SK-N-DZ (cell line): ENCODE measurements around the gene FAM228A. TPM values are rescaled to one million over a fixed set of nuclear protein-coding genes. Genes with fewer than 3 reads are reported as not detected.
"Not testable (repeated sequence)": the region's sequence is repeated elsewhere in the genome, so short reads cannot be mapped to it uniquely, and the experiment has no call there.

Source experiments
- DNase-seq: peaks from one replicate; pipeline ENCODE4 v3.0.0-alpha.2; 2015; ENCODE audit warnings: low spot score
- polyA plus RNA-seq, 2 experiments: library from polyadenylated mRNA; depleted of rRNA; stranded (reverse); fragments of >200 nt; gene quantifications; 2 replicates each; pipeline ENCODE4 v1.2.3, GENCODE V29; 2014

Gene FAM228A
- 0.31 TPM in 1 of 2 replicates, not detected in the other for polyA plus RNA-seq (2014; cell fraction: cytosol; rRNA removed)
- polyA plus RNA-seq (2014; cell fraction: nucleus; rRNA removed), result not detected in 2 replicates

DNA sequence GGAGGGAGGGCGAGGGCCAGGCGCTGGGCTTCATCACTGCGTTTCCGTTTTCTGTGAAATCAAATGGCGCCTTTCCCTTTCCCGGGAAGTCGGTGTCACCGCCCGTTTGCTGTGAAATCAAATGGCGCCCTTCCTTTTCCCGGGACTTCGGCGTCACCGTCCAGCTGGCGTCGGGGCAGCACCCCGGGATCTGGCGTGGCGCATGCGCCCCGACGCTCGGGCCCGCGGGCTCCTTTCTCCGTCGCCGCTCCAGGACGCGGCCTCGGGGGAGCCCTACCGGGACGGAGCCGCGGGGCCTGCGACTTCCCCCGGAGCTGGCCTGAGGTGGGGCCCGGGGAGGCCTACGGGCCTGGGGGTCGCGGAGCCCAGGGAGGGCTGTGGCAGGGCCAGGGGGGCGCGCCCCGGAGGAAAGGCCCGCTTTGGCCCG lies at the start of gene FAM228A:
Gene FAM228A (plus strand): TSS at position 203 of the 427 bp plus-strand sequence. CDS start 428 bp downstream, outside the sequence.
- DNase-seq, result no peak

DNA sequence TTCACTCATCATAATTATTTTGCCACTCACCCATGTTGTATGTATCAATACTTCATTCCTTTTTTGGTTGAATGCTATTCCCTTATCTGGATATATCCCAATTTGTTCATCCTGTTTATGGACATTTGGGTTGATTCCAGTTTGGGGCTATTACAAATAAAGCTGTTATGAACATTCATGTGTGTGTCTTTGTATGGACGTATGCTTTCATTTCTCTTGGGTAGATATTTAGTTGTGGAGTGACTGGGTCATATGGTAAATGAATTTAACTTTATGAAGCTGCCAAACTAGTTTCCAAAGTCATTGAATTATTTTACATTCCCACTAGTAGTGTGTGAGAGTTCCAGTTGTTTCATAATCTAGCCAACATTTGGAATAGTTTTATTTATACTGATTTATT lies 48.9 kb upstream of the FAM228A start:
- DNase-seq, result no peak

DNA sequence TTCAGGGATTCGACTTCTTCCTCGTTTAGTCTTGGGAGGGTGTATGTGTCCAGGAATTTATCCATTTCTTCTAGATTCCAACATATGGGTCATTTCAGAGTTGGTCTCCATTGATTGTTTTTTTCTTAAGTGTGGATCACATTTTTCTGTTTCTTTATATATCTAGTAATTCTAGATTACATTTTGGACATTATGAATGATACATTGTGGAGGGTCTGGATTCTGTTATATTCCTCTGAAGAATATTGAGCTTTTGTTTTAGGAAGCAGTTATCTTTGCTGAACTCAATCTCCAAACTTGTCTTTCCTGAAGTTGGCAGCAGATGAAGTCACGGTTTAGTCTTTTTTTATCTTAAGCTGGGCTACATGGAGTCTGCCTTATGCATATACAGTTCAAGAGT lies 42.3 kb upstream of the FAM228A start:
- DNase-seq, result no peak

DNA sequence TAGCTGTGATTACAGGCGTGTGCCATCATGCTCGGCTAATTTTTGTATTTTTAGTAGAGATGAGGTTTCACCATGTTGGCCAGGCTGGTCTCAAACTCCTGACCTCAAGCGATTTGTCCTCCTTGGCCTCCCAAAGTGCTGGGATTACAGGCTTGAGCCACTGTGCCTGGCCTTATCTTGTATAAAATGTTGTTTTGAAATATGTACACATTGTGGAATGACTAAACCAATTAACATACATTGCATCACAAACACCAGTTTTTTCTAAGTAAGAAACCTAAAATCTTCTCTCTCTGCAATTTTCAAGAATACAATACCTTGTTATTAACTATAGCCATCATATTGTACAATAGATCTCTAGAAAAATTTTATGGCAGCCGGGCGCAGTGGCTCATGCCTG lies 34.5 kb upstream of the FAM228A start:
- not testable (repeated sequence) for DNase-seq

DNA sequence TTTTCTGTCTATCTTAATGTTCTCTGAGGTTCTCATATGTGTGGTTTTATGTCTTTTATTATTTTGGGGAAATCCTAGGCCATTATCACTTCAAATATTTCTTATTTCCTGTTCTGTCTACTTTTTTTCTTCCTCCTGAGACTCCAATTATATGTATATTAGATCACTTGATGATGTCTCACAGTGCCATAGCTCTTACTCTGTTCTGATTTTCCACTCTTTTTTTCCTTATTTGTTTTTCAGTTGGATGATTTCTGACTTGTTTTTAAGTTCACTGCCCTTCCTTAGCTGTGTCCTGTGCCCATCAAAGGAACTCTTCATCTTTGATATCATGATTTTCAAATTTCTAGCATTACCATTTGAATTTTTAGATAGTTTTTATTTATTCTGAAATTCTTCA lies 27.5 kb upstream of the FAM228A start:
- no peak for DNase-seq

DNA sequence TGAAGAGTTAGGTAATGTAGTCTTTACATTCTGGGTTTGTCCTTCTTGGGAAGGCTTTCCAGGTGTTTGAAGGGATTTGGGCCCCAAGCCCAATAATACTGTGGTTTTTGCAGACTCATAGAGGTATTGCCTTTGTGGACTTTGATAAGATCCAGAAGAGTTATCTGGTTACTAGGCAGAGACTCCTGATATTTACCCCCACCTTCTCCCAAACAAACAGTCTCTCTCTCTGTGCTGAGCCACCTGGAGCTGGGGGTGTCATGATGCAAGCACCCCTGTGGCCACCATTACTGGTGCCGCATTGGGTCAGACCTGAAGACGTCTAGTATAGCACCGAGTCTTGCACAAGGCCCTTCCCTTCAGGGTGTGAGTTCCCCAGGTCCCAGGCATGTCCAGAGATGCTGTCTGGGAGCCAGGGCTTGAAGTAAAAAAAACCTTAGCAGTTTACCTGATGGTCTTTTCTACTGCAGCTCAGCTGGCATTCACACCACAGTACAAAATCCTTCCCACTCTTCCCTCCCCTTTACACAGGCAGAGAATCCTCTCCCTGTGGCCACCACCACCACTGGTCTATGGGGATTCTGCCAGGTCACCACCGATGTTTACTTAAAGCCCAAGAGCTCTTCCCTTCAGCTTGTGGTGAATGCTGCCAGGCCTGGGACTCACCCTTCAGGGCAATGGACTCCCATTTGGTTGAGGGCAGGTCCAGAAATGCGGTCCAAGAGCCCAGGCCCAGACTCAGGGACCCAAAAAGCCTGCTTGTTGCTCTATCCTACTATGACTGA lies 22.2 kb upstream of the FAM228A start:
- DNase-seq, result no peak

DNA sequence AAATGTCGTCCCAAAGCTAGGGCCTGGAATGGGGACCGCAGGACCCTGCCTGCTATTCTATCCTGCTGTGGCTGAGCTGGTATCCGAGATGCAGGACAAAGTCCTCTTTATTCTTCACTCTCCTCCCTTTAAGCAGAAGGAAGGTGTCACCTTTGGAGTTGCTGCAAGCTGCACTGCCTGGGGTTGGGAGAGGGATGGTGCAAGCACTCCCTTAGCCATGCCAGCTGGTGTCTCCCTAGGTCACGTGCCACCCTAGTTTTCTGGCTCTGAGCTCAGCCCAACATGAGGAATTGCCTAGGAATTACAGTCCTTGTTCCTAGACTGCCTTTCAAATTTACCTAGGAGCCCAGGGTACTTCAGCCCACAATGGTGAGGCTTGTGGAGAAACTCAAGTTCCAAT lies 21.4 kb upstream of the FAM228A start:
- DNase-seq, result no peak

DNA sequence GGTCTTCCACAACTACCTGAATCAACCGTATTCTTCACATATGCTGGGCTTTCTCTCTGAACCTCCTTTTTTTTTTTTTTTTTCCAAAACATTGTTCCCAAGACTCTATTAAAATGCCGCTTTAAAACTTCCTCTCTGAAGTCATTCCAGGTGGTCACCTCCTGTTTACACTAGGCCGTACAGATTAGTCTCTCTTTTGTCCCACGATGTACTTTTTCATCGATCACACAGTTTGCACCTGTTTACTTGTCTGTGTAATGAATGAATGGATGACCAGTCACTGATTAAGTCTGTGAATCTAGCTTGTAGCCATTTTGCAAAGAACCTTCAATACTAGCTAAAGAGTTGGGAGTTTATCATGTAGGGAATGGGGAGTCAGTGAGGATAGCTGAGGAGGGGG lies 16.7 kb upstream of the FAM228A start:
- no peak for DNase-seq

DNA sequence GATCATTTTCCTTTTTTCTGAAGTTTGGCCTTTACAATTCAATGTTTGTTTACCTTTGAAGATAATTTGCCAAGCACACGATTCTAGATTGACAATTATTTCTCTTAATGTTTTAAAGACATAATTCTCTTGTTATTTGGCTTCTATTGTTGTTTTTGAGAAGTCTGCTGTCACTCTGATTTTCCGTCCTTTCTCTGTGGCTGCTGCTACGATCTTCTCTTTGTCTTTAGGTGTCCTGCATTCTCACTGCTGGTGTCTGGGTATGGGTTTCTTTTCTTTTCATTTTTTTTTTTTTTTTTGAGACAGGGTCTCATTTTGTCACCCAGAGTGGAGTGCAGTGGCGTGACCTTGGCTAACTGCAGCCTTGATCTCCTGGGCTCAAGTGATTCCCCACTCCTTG lies 15.1 kb upstream of the FAM228A start:
- no peak for DNase-seq

DNA sequence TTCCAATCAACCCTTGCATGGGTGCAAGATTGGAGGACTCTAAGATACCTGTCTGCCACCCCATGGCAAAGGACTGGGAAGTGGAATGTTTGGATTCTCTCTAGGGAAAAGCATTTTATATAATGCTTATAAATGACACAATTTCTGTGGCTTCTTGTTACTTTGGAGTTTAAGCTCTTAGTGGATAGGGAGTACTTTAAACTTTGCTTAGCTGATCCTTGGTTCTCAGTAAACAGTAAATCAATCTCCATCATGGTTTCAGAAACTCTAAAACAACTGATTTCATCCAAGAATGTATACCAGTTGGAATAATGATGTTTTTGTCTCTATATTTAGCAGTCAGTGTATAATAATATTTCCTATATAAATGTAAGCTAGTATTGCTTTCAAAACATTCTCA lies 14.1 kb upstream of the FAM228A start:
- DNase-seq, result no peak

DNA sequence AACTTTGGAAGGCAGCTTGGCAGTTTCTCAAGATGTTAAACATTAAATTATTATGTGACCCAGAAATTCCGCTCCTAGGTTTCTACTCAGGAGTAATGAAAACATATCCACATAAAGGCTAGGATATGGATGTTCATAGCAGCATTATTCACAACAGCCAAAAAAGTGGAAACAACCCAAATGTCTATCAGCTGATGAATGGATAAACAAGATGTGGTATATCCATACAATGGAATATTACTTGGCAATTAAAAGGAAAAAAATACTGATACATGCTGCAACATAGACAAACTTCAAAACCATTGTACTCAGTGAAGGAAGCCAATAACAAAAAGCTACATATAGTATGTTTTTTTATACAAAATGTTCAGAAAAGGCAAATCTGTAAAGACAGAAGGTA lies 12.4 kb upstream of the FAM228A start:
- DNase-seq, result no peak

DNA sequence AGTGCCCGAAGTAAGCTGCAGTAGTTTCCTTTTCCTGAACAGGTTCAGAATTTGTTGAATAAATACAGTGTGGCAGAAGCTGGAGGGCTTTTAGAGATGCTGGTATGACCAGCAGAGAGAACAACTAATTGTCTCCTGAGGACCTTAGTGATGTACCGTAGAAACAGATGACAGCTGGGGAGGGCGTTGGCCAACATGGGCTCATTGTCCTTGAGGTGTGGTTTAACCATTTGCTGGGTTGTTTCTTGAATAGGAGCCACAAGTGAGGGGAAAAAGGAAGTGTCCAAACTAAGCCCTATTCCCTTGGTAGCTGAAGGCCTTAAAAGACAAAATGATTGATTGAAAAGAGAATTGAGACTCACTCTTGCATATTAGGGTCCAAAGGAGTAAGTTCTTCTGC lies 11.7 kb upstream of the FAM228A start:
- DNase-seq, result no peak

DNA sequence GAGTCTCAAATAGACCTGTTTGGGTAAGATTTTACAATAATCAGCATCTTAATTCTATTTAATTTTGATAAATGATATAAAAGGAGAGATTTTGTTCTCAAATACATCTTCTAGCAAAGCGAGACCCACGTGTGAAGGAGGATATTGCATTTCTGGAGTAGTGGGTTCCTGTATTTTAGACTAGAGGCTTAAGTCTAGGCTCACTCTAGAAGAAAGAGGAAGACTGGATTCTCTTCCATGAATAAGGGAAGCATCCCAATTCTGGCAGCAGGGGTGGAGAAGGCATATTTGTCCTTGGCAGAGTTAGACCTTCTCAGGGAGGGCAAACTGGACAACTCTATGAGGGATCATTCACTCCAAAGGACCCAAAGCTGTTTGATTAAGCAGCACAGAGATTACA lies 11.3 kb upstream of the FAM228A start:
- DNase-seq, result no peak

DNA sequence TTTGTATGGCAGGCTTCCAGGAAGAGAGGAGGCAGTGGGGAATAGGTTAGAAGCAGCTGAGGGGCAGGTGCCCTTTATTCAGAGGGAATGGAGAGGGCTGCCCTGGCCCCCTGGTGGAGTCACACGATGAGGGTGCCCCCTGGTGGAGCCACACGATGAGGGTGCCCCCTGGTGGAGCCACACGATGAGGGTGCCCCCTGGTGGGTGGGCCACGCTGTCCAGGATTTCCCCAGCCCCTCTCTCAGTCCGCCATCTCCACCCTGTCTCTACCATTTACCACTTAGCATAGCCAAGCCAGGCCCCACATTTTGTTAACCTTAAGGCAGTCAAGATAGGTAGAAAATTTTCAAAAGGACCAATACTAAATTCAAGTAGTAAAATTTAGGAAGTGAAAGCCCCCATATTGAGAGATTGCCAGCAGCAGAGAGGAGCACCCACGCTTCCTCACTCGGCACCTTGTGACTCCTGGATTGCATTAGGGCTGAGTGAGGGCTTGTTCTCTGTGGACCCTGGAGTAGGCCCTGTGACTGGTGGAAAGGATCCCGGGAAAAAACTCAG lies 10.4 kb upstream of the FAM228A start:
- peak; percentile 13 for DNase-seq

DNA sequence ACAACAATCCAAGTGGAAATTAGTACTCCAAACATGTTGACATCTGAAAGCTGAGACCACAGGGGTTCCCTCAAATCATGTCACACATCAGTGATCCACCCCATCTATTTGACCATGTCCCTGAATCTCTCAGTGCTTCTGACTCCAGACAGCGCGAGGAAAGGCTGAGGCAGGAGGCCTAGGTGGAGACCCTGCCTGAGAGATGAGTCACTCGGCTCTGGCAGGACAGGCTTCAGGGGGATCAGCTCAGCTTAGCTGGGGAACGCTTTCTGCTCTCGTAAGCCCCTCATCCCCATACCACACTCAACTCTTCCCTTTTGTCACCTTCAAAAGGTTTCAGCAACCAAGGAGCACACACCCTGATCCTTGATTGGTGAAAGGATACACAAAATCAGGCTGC lies 5.8 kb upstream of the FAM228A start:
- DNase-seq, result no peak

DNA sequence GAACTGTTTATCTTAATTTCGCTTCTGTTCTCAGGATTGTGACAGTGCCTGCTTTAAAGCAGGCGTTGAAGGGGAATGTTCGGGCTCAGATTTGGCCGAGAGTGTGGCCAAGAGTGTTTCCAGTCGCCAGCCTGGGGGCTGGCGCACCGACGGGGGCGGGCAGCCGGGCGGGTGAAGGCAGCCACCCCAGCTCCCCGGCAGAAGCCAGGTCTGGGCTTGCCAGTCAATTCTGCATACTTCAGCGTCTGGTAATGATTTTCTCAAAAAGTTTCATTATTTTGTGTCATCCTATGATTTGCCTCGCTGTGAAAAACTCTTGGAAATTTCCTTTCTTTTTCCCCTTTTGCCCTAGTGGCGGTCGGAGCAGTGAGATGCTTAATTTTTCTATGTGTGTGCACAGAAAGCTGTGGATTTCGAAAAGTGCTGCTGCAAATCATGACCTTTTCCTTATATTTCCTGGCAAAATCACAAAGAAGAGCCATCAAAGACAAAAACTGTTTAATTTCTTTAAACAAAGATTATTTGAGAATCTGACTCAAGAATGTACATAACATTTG lies 856 bp downstream of the FAM228A start:
- DNase-seq, result no peak

DNA sequence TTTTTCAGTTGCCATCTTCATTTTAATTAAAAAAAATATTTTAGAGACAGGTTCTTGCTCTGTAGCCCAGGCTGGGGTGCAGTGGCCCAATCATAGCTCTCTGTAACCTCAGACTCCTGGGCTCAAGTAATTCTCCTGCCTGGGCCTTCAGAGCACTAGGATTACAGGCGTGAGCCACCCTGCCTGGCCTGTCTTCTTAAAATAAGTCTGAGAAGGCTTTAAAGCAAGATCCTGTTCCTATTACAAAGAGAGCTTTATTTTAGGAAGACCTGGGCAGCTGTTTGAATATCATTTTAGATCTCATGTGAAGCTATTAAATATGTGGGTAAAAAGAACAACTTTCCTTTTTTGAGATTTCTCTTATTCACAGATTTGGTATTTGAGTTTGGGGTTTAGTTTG lies 1.5 kb downstream of the FAM228A start:
- DNase-seq, result no peak

DNA sequence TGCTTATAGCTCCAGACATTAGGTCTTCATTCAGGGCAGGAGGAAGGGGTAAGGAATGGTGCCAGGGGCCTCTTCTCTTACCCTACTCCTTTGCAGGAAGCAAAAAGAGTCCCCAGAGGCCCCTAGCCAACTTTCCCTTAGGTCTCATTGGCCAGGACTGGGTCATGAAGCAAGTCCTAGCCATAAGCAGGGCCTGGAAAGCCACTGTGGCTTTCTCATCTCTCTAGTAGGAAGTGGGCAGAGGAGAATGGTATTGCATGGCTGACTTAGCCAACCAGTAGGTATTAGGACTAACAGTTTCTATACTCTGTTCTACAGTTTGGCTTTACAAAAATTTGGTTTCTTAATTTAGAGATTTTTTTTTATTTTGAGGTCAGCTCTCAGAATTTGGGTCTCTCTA lies 4.8 kb downstream of the FAM228A start:
- DNase-seq, result no peak

DNA sequence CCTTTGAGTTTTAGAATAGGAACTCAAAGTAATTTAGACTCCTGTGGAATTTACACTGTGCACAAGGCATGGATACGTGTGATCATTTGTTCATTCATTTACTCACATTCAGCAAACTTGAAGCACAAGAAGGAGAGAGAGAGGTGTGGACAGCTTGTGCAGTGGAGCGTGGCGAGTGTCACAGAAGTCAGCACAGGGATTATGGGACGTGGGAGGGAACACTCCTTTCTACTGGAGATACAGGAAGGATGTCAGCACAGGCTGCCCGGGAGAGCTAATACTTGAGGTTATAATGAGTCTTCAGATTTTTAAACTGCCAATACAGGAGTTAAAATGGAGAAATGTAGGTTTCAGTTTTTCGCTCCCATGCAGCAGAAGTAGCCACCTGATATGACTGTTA lies 7.0 kb downstream of the FAM228A start:
- peak; percentile 26 for DNase-seq

DNA sequence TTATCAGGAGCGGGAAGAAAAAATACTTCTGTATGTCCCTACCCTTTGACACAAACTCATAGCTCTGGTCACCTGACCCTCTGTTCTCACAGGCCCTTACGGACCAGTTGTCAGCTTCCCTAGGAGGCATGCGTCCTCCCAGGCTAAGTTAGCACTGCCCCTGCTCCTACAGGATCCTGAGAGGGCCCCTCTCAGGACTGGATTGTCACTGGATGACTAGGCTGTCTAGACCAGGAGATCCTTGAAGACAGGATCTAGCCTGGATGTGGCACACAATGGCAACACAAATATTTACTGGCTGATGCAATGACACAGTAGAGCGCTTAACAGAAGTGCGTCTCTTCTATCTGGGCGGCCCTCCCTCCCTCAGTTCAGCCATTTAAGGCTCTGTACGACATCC lies 7.7 kb downstream of the FAM228A start:
- DNase-seq, result no peak

DNA sequence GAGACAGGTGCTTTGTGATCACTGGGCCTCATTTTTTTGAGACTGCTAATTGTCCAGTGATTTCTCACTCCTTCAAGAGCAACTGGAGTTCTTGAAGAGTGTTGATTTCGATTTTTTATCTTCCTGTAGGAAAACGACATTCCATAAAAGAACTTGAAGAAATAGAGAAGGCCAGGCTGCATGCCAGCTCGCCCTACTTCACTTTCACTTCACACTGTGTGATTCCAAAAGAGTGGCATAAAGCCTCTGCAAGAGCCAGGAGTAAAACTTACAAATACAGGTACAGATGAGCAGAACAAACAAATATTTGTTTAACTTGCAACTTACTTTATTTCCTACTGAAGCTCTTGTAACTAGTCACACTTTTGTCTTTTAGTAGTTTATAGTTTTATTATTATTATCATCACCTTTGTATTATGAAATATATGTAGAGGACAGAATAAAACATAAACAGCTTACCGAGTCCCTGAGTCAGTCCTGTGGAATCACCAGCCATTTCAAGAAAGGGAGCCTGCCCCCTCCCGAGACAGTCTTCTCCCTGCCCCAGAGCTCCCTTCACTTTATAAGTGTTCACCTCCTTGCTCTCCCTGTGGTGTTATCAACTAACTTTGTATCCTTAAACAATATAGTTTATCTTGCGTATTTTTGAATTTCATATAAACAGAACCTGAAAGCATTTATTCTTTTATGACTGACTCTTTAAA lies 8.7 kb downstream of the FAM228A start:
- no peak for DNase-seq

DNA sequence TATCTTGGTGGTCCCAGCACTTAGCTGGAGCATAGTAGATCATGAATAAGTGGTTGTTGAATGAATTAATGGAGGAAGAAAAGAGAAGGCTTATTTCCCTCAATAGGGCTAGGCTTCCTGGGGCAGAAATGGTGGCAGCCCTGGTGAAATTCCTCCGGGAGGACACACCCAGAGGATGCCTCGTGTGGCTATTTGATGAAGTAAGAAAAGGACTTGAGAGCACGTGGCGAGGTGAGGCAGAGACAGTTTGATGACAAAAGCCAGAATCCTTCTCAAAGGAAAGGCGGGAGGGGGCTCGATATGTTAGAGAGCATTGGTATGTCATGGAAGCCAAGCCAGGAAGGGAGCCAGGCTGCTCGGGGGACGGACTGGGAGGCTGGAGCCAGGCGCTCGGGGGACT lies 14.7 kb downstream of the FAM228A start:
- DNase-seq, result peak; percentile 13
